Thymus (tissue), 11 donors: ENCODE results near the gene TRPV3. TPM values are rescaled to one million over a fixed set of nuclear protein-coding genes. Genes with fewer than 3 reads are reported as not detected.

Experiments used
- DNase-seq, 9 donors: peaks; one replicate each; pipeline ENCODE4 v3.0.0-alpha.2; 2013; ENCODE audit warnings: low spot score in 9 of 9, low read depth in 6 of 9, missing footprints in 1 of 9
- H3K27ac ChIP-seq, 2 donors: one replicate each; pipeline ENCODE4 v1.5.1; 2013; ENCODE audit warnings: control low read depth in 1 of 2, low read depth in 1 of 2, low read length in 1 of 2, mild to moderate bottlenecking in 1 of 2, moderate library complexity in 1 of 2
- H3K27me3 ChIP-seq, 2 donors: one replicate each; pipeline ENCODE4 v1.5.1; 2013; ENCODE audit warnings: low read length in 1 of 2; ENCODE audit not compliant: control insufficient read depth in 2 of 2, insufficient read depth in 1 of 2
- H3K36me3 ChIP-seq, 2 donors: one replicate each; pipeline ENCODE4 v1.5.1; 2013; ENCODE audit warnings: low read length in 1 of 2, mild to moderate bottlenecking in 1 of 2, moderate library complexity in 1 of 2; ENCODE audit not compliant: control insufficient read depth in 2 of 2, insufficient read depth in 2 of 2
- H3K4me1 ChIP-seq, 2 donors: one replicate each; pipeline ENCODE4 v1.5.1; 2013; ENCODE audit warnings: low read length in 2 of 2; ENCODE audit not compliant: control insufficient read depth in 2 of 2, insufficient read depth in 2 of 2
- H3K4me3 ChIP-seq, 2 donors: one replicate each; pipeline ENCODE4 v1.5.1; 2013; ENCODE audit warnings: low read length in 2 of 2, control low read depth in 1 of 2, mild to moderate bottlenecking in 1 of 2
- H3K9me3 ChIP-seq, 2 donors: one replicate each; pipeline ENCODE4 v1.5.1; 2013; ENCODE audit warnings: low read length in 1 of 2, mild to moderate bottlenecking in 1 of 2; ENCODE audit not compliant: control insufficient read depth in 2 of 2, insufficient read depth in 1 of 2
- WGBS: extraction: QIAGEN DNeasy Blood & Tissue Kit; methylation state at CpG from one replicate; pipeline ENCODE4 v1.1.7; 2013; 5-methylcytosine and 5-hydroxymethylcytosine counted together
- polyA plus RNA-seq: library from polyadenylated mRNA; stranded (reverse); fragments of 200-250 nt; gene quantifications from one replicate; pipeline ENCODE4 v1.2.3, GENCODE V29; 2013
- total RNA-seq: library from RNA; stranded (reverse); fragments of 120-200 nt; gene quantifications from one replicate; pipeline ENCODE4 v1.2.4, GENCODE V29; 2013
- donor health status: healthy.

The TRPV3 gene
- total and polyA plus RNA-seq, 2 donors = 0.38 to 0.98 TPM

DNA sequence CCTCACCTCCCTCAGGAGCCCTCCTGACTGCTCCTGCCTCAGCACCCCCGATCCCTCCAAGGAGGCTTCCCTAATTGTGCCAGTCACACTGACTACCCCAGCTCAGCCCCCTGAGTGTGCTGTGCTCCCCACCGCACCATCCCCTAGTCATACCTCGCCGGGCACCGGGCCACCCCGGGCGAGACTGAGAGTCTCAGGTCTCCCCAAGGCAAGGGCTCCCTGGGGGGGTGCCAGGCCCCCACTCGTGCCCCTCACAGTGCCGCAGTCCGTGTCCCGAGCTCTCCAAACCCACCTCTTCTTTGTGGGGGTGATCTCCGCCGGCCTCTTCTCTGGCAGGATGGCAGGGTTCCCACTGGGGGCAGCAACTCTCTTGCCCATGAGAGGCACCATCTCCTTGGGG, 3.2 kb downstream of the TRPV3 start:
- H3K36me3 ChIP-seq = no peaks in the 10 kb centered on the region
- no peaks in the 10 kb centered on the region for H3K9me3 ChIP-seq
- peaks cover 0 to 7% of the 10 kb centered on the region in 2 donors for H3K4me1 ChIP-seq
- DNase-seq = no peak
- H3K27me3 ChIP-seq = peaks cover 0 to 7% of the 10 kb centered on the region in 2 donors
- H3K27ac ChIP-seq = no peak overlapping the region
- no peak overlapping the region for H3K4me3 ChIP-seq
- WGBS = 95% methylated on average over 13 of the region's 13 CpGs

GRCh38 chr17:3553419-3554401, 3.9 kb downstream of the TRPV3 start:
- no peak overlapping the region for H3K4me3 ChIP-seq
- no peaks in the 10 kb centered on the region for H3K9me3 ChIP-seq
- DNase-seq = no peak
- H3K27me3 ChIP-seq = peaks cover 0 to 2% of the 10 kb centered on the region in 2 donors
- no peak overlapping the region for H3K27ac ChIP-seq
- no peaks in the 10 kb centered on the region for H3K36me3 ChIP-seq
- peaks cover 0 to 4% of the 10 kb centered on the region in 2 donors for H3K4me1 ChIP-seq
- 90% methylated on average over 21 of the region's 21 CpGs for WGBS

DNA sequence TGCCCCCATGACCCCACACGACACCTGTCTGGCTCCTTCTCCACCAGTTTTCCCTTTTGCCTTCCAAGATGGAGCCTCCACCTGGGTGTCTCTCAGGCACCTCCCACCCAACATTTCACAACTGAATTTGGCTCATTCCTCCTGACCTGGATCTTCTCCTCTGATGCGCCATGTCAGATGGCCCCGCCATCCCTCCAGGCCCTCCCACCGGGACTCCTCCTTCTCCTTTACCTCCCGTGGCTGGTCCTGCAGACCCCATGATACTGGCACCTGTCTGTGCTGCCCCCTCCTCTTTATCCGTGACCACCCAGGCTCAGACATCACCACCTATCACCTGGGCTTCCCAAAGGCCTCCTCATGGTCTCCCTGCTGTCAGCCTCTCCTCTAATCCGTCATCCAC, 4.7 kb downstream of the TRPV3 start:
- no peak for DNase-seq
- H3K9me3 ChIP-seq = no peaks in the 10 kb centered on the region
- no peaks in the 10 kb centered on the region for H3K36me3 ChIP-seq
- H3K27me3 ChIP-seq = no peaks in the 10 kb centered on the region
- 93% methylated on average over 7 of the region's 7 CpGs for WGBS
- H3K27ac ChIP-seq = no peak overlapping the region
- no peaks in the 10 kb centered on the region for H3K4me1 ChIP-seq
- no peak overlapping the region for H3K4me3 ChIP-seq

DNA sequence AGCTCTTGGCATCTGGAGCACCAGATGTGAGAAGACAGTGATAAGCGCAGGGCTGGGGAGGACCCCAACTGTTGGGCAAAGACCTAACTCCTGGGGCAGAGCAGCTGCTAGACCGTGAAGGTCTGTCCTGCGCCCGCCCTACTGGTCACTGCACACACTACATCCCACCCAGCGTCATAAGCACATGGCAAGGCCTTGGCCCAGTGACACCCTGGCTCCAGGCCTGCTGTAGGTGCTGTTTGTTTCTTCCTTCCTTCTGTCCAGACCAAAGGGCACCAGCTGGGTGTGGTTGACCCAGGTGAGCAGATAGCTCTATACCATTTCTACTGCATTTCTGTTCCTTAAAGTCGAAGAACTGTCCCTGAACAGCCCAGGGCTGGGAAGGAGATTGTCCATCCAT, 6.4 kb downstream of the TRPV3 start:
- Histone ChIP-seq H3K4me1 (no peaks in the 10 kb centered on the region), H3K27me3 (no peaks in the 10 kb centered on the region), H3K4me3 (no peak overlapping the region), H3K36me3 (no peaks in the 10 kb centered on the region), H3K9me3 (no peaks in the 10 kb centered on the region), H3K27ac (no peak overlapping the region)
- DNase-seq = no peak
- WGBS = 93% methylated on average over 6 of the region's 6 CpGs

GRCh38 chr17:3549610-3550162, 7.9 kb downstream of the TRPV3 start:
- no peak overlapping the region for H3K4me3 ChIP-seq
- H3K4me1 ChIP-seq = no peaks in the 10 kb centered on the region
- DNase-seq = no peak
- H3K27ac ChIP-seq = no peak overlapping the region
- H3K27me3 ChIP-seq = no peaks in the 10 kb centered on the region
- H3K9me3 ChIP-seq = no peaks in the 10 kb centered on the region
- WGBS = 98% methylated on average over 2 of the region's 2 CpGs
- H3K36me3 ChIP-seq = no peaks in the 10 kb centered on the region

DNA sequence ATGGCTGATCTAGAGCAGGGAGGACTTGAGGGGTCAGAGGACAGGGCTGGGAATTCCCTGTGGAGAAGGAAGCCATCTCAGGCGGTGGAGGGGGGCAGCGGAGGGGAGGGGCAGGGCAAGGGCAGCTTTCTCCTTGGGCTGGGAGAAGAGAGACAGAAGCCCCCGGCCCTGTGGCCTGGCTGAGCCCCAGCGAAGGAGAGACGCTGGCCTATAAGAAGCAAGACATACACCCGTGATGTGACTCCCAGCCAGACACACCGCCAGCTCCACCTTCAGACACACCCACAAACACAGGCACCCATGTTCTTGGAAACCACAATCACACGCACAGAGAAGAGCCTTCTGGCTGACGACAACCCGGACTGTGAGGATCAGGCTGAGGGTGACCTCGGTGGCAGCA, 10.0 kb downstream of the TRPV3 start:
- H3K4me3 ChIP-seq = no peak overlapping the region
- H3K27ac ChIP-seq = no peak overlapping the region
- no peaks in the 10 kb centered on the region for H3K4me1 ChIP-seq
- DNase-seq = no peak
- WGBS = 80% methylated on average over 11 of the region's 11 CpGs
- no peaks in the 10 kb centered on the region for H3K9me3 ChIP-seq
- H3K36me3 ChIP-seq = no peaks in the 10 kb centered on the region
- peaks cover 0 to 3% of the 10 kb centered on the region in 2 donors for H3K27me3 ChIP-seq

DNA sequence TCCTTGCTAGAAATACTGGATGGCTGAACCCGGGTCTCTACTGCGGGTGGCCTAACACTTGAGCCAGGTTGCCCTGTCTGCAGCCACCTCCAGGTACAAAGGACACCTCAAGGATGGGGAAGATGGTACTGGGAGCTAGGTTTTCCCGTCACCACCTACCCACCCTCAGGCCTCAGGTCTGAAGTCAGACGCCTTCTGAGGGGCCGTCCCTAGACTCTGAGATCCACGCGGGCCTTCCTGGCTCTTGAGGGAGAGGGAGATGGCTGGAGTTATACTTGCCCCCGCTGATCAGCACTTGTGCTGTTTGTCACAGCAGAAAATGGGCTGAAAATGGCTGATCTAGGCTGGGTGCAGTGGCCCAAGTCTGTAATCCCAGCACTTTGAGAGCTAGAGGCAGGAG, 10.6 kb downstream of the TRPV3 start:
- no peak overlapping the region for H3K27ac ChIP-seq
- H3K4me3 ChIP-seq = no peak overlapping the region
- no peaks in the 10 kb centered on the region for H3K9me3 ChIP-seq
- no peaks in the 10 kb centered on the region for H3K4me1 ChIP-seq
- no peaks in the 10 kb centered on the region for H3K36me3 ChIP-seq
- H3K27me3 ChIP-seq = peaks cover 0 to 3% of the 10 kb centered on the region in 2 donors
- WGBS = 96% methylated on average over 8 of the region's 8 CpGs
- DNase-seq = no peak

- Histone ChIP-seq H3K27me3 (peaks cover 0 to 3% of the 10 kb centered on the region in 2 donors), H3K27ac (no peak overlapping the region), H3K36me3 (no peaks in the 10 kb centered on the region), H3K9me3 (no peaks in the 10 kb centered on the region), H3K4me1 (no peaks in the 10 kb centered on the region), H3K4me3 (no peak overlapping the region)
- no peak for DNase-seq
- WGBS = 98% methylated on average over 5 of the region's 5 CpGs
Measured at GRCh38 chr17:3546521-3546920, 11.1 kb downstream of the TRPV3 start.

- 93% methylated on average over 9 of the region's 9 CpGs for WGBS
- Histone ChIP-seq H3K4me1 (no peaks in the 10 kb centered on the region), H3K4me3 (no peak overlapping the region), H3K27ac (no peak overlapping the region), H3K36me3 (no peaks in the 10 kb centered on the region), H3K9me3 (no peaks in the 10 kb centered on the region), H3K27me3 (peaks cover 0 to 3% of the 10 kb centered on the region in 2 donors)
- DNase-seq = no peak
Measured at GRCh38 chr17:3545151-3545550, 12.5 kb downstream of the TRPV3 start.
